UCSD-AML1 (cell line): ENCODE results near the gene TPCN2.

Source experiments
- DNase-seq: peaks from one replicate; lab custom pipeline; 2025; ENCODE audit not compliant: unreplicated experiment; lab: John Stamatoyannopoulos, UW

The TPCN2 gene

DNA sequence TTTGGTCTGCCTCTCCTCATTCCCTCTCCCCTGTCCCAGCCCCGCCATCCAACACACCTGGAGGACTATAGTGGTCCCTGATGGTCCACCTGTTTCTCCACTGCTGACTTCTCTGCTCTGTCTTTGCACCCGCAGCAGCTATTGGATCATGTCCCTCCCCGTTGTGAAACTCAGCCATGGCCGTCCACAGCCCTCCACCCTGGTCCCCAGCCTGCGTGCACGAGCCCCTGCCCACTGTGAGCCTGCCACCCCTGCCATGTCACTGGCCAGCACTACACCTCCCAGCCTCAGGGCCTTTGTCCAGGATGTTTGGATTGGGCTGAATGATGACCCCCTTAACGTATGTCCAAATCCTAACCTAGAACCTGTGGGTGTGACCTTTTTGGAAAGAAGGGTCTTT lies 59.3 kb downstream of the TPCN2 start:
- no peak for DNase-seq

- DNase-seq = no peak
Observed at GRCh38 chr11:69108559-69108958, 59.8 kb downstream of the TPCN2 start.

GRCh38 chr11:69109101-69109500 lies 60.4 kb downstream of the TPCN2 start:
- no peak for DNase-seq

DNA sequence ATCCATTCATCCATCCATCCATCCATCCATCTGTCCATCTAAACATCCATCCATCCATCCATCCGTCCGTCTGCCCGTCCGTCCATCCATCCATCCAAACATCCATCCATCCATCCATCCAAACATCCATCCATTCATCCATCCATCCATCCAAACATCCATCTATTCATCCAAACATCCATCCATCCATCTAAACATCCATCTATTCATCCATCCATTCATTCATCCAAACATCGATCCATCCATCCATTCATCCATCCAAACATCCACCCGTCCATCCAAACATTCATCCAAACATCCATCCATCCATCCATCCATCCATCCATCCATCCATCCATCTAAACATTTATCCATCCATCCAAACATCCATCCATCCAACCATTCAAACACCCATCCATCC lies 61.7 kb downstream of the TPCN2 start:
- DNase-seq = no peak

DNA sequence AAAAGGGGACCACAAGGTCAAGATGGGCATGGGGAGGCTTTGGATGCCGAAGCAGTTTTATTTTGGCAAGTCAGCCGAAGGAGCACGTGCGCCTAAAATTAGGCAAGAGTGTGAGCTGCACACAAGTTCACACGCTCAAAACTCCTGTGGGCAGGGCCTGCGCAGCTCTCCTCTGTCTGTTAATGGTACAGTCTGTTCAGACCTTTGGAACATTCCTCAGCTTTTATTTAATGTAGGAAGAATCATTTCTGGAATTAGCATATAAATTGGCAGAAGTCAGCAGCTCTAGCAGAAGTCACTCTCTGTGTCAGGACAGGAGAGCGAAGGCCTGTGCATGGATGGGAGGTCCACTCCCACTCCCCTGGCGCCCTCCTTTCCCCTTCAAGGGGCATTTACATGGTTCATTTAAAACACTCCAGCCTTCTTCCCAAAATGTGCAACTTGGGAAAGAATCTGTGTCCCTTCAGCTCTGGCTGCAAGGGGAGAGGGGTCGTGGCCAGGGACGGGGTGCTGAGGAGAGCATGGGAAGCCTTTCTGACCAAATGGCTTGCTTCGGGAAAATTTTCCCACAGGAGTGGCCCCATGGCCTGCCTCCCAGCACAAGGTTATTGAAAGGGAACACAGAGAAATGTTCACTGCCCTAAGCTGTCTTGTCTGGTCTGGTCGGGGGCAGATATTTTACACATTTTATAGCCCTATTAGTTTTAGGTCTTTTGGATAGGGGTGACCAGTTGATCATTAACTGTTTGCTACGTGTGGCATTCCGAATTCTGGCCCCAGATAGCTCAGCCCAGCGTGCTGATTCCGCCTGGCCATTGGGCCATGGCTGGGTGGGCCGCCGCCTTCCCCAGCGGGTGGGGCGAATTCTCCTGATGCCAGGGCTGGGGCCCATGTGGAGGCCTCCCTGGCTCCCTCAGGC lies 63.2 kb downstream of the TPCN2 start:
- DNase-seq = no peak

- no peak for DNase-seq
Observed at GRCh38 chr11:69113226-69113625, 64.5 kb downstream of the TPCN2 start.

DNA sequence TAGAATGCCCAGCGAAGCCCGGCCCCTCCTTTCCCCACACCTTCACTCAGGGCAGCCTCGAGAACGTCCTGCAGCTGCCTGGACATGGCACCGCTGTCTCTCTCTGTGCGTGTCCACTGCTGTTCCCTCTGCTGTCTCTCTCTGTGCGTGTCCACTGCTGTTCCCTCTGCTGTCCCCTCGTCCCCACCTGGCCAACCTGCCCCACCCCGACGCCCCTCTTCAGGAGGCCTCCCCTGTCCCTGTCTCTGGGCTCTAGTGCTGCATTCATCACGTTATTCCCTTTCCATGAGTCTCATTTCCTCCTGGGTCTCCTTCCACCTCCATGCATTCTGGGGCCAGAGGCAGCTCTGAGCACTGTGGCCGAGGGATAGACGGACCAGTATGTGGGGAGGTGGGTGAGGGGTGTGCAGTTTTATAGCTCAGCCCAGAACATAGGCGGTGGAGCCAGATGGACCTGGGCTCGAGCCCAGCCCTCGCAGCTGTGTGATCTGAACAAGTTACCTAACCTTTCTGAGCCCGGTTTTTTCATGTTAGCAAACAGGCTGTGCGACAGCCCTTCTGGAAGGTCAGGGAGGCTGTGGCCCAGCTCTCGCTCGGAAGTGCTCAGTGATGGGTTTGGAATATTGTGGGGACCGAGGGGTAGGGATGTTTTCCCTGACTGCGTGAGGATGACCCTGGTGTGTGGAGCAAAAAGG lies 65.1 kb downstream of the TPCN2 start:
- no peak for DNase-seq

- DNase-seq = no peak
Observed at GRCh38 chr11:69114362-69114761, 65.6 kb downstream of the TPCN2 start.

GRCh38 chr11:69114811-69115523 lies 66.2 kb downstream of the TPCN2 start:
- DNase-seq = no peak

- no peak for DNase-seq
Observed at GRCh38 chr11:69115586-69116560, 67.1 kb downstream of the TPCN2 start.

DNA sequence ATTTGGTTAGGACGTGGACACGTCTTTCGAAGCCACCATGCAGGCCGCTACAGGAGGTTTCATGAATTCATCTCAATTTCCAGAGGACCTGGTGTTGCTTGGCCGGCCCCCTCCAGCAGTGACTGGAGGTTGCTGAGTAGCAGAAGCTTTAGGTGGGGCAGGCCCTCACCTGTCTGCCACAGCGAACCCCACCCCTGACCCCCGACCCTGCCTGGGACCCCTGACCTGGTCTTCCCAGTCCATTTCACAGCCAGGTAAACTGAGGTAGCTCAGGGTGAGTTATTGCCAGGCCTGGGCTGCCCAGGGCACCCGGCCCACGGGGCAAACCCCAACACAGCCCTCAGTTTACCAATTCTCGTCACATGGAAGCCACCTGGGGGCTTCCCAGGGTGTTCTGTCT lies 67.9 kb downstream of the TPCN2 start:
- no peak for DNase-seq

DNA sequence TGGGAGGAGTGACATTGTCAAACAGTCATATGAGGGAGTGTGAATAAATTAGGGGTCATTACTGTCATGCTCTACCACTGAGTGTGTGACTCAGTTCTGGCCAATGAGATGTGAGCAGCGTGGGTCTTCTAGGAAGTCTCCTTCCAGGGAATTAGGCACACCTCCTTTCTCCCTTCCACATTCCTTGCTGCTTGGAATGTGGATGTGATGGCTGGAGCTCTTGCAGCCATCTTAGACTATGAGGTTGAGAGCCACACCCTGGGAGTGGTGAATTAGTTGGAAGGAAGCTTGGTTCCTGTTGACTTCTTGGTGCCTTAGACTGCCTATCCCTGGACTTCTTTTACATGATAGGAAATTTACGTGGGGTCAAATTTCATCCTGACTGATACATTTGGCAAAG lies 70.5 kb downstream of the TPCN2 start:
- DNase-seq = no peak

GRCh38 chr11:69120096-69120875 lies 71.6 kb downstream of the TPCN2 start:
- DNase-seq = no peak

GRCh38 chr11:69121021-69121420 lies 72.3 kb downstream of the TPCN2 start:
- no peak for DNase-seq

DNA sequence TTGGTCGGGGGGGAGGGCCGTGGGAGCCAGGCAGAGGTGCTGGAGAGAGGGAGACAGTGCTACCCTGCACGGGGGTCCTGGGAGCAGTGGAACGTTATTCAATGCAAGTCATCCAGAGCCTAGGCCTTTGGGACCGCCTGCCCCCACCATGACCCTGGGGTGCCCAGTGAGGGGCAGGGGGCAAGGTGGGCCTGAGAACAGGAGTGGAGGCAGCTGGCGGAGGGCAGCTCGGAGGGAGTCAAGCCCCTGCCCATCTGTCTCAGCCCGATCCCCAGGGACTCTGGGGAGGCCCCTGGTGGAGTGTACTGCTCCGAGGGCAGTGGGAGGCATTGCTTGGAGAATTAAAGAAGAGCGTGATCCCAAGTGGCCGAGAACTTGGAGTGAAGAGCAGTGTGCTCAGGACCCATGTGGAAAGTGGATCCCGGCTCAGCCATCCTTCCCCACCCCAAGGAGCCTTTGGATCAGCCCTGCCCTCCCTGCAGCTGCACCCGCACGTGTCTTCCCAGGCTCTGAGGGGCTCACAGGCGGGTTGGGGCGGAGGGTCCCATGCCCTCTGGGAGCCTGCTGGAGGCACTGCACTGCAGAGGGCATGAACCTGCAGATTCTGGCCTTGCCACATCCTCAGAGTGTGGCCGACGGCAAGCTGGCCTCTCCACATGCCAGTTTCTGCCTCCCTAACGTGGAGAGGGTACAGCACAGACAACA lies 73.0 kb downstream of the TPCN2 start:
- DNase-seq = no peak

GRCh38 chr11:69122326-69122629 lies 73.5 kb downstream of the TPCN2 start:
- no peak for DNase-seq

DNA sequence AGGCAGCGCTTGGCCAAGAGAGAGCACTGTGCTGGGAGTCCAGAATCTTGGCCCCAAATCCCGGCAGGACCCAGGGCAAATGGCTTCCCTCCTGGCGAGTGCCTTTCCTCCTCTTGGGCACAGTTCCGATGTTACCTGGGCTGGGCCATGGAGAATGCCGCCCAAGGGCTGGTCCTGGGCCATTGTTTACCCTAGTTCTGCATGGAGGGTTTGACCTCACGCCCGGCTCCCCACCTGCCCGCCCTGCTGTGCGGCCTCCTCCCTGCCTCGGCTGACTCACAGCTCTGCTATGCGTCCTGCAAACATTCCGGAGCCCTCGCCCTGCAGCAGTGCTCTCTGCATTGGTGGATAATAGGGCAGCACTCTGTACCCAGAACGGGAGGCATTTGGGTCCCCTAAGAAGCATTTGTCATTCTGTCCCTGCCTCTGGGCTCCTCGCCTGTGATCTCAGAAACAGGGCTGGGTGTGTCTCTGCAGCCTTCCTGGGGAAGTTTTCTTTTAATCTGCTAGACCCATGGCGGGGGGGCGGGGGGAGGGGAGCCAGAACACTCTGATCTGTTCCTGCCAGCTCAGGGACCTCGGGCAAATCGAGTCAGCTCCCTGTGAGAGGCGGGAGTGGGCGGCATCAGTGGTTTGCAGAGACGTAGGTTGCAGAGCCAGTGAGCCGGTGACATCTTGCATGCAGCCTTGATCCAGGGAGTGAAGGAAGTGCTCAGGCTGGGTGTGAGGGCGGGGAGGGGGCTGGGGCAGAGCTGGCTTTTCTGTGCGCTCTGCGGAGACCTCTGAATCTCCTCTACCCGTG lies 74.1 kb downstream of the TPCN2 start:
- no peak for DNase-seq
